HG02759 (cell line): Measurements from ENCODE around the gene TBCB.
"Not testable (repeated sequence)": the region's sequence is repeated elsewhere in the genome, so short reads cannot be mapped to it uniquely, and the experiment has no call there.

ENCODE experiments used
- ATAC-seq: cut with Tn5 transposase; IDR thresholded peaks from one replicate; pipeline ENCODE4 v1.9.1; 2021; ENCODE audit warnings: mild to moderate bottlenecking, moderate library complexity; ENCODE audit not compliant: unreplicated experiment

TBCB gene

GRCh38 chr19:36134867-36135266 lies 19.6 kb downstream of the TBCB start:
- ATAC-seq = not testable (repeated sequence)

GRCh38 chr19:36136964-36137686 lies 21.9 kb downstream of the TBCB start:
- no peak for ATAC-seq

GRCh38 chr19:36139120-36139472 lies 23.8 kb downstream of the TBCB start:
- no peak for ATAC-seq

GRCh38 chr19:36139473-36140303 lies 24.4 kb downstream of the TBCB start, which contains the start of gene CAPNS1:
TSS of gene CAPNS1 (plus strand) at chr19:36140066. CDS start at chr19:36141012, 946 bp downstream.
- peak; percentile 87 for ATAC-seq

GRCh38 chr19:36140304-36141038 lies 25.2 kb downstream of the TBCB start:
- ATAC-seq = peak; percentile 18

- ATAC-seq = peak; percentile 48
These were observed 26.0 kb downstream of the TBCB start for GRCh38 chr19:36141039-36141927.

- ATAC-seq = no peak
These were observed 26.8 kb downstream of the TBCB start for GRCh38 chr19:36142046-36142445.

- no peak for ATAC-seq
These were observed 27.2 kb downstream of the TBCB start for GRCh38 chr19:36142496-36142895.

- no peak for ATAC-seq
These were observed 29.4 kb downstream of the TBCB start for GRCh38 chr19:36144624-36145023.

- no peak for ATAC-seq
These were observed 34.6 kb downstream of the TBCB start for GRCh38 chr19:36149673-36150406.

- no peak for ATAC-seq
These were observed 35.3 kb downstream of the TBCB start for GRCh38 chr19:36150586-36150985.

GRCh38 chr19:36151144-36152018 lies 36.1 kb downstream of the TBCB start:
- ATAC-seq = no peak

- no peak for ATAC-seq
These were observed 36.7 kb downstream of the TBCB start for GRCh38 chr19:36152019-36152351.

GRCh38 chr19:36152352-36153091 lies 37.3 kb downstream of the TBCB start, which contains the start of gene COX7A1:
TSS of gene COX7A1 (minus strand) at chr19:36152447. CDS start at chr19:36152407, 40 bp downstream.
- no peak for ATAC-seq

- ATAC-seq = no peak
These were observed 37.9 kb downstream of the TBCB start for GRCh38 chr19:36153126-36153525.

- no peak for ATAC-seq
These were observed 45.7 kb downstream of the TBCB start for GRCh38 chr19:36160821-36161596.

- no peak for ATAC-seq
These were observed 48.5 kb downstream of the TBCB start for GRCh38 chr19:36163813-36164212.
